Measurements from ENCODE around the gene FIBP.
"Not testable (repeated sequence)": the region's sequence is repeated elsewhere in the genome, so short reads cannot be mapped to it uniquely, and the experiment has no call there.

The FIBP gene

DNA sequence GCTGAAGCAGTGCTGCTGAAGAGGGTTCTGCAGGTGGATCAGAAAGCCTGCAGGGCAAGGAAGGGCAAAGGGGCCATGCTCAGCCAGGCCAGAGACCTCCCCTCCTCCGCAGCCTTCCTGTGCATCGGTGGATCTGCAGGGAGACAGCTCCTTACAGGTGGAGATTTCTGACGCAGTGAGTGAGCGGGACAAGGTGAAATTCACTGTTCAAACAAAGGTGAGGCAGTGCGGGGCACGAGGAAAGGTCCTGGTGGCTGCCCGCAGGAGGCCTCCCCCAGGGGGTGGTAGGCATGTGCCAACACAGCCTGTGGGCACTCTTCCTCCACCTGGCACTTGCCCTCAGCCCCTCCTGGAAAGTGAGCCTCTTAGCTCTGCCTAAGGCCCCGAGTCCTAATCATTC is 38.9 kb downstream of the FIBP start:
- Histone ChIP-seq H3K4me3 (ENCODE audit: low read length in 2 of 2) (no peak overlapping the region), H3K27me3 (ENCODE audit: control insufficient read depth in 1 of 2, insufficient read depth in 2 of 2, low read length in 2 of 2) (no peaks in the 10 kb centered on the region), H3K27ac (ENCODE audit: low read length) (no peak overlapping the region), H3K4me1 (ENCODE audit: control insufficient read depth, insufficient read depth, low read length) (peaks cover 8% of the 10 kb centered on the region), H3K9ac (ENCODE audit: low read length in 2 of 2) (no peak overlapping the region), H3K36me3 (ENCODE audit: control insufficient read depth in 2 of 2, insufficient read depth in 2 of 2, low read length in 2 of 2) (peaks cover 28 to 31% of the 10 kb centered on the region in 2 donors), H3K9me3 (ENCODE audit: control insufficient read depth in 2 of 2, low read length in 2 of 2) (peaks cover 0 to 7% of the 10 kb centered on the region in 2 donors)

DNA sequence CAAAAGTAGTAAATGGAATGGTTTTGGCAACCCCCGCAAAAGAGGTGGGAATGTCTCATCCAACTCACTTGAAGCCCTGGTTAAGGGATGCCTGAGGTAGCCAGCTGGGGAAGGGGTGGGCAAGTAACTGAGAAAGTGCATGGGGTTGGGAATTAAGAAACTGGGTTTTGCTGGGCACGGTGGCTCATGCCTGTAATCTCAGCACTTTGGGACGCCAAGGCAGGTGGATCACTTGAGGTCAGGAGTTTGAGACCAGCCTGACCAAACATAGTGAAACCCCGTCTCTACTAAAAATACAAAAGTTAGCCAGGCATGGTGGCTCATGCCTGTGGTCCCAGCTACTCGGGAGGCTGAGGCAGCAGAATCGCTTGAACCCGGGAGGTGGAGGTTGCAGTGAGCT is 39.6 kb downstream of the FIBP start:
- peaks cover 21 to 24% of the 10 kb centered on the region in 2 donors for H3K36me3 ChIP-seq (ENCODE audit: control insufficient read depth in 2 of 2, insufficient read depth in 2 of 2, low read length in 2 of 2)
- H3K27me3 ChIP-seq (ENCODE audit: control insufficient read depth in 1 of 2, insufficient read depth in 2 of 2, low read length in 2 of 2); H3K4me3 ChIP-seq (ENCODE audit: low read length in 2 of 2); H3K9me3 ChIP-seq (ENCODE audit: control insufficient read depth in 2 of 2, low read length in 2 of 2); H3K27ac ChIP-seq (ENCODE audit: low read length); H3K4me1 ChIP-seq (ENCODE audit: control insufficient read depth, insufficient read depth, low read length); H3K9ac ChIP-seq (ENCODE audit: low read length in 2 of 2): not testable (repeated sequence)

DNA sequence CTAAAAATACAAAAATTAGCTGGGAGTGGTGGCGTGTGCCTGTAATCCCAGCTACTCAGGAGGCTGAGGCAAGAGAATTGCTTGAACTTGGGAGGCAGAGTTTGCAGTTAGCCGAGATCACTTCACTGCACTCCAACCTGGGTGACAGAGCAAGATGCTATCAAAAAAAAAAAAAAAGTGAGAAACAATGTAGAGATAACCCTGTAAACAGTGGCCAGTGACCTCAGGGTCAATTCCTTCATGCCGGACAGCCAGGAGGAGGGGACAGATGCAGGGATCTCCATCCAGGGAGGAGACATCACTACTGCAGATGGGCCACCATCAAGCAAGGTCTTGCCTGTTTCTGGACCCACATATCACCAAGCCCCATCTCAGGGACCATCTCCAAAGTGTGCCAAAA is 40.5 kb downstream of the FIBP start:
- no peak overlapping the region for H3K4me3 ChIP-seq (ENCODE audit: low read length in 2 of 2)
- no peaks in the 10 kb centered on the region for H3K27me3 ChIP-seq (ENCODE audit: control insufficient read depth in 1 of 2, insufficient read depth in 2 of 2, low read length in 2 of 2)
- H3K36me3 ChIP-seq (ENCODE audit: control insufficient read depth in 2 of 2, insufficient read depth in 2 of 2, low read length in 2 of 2): peaks cover 12 to 16% of the 10 kb centered on the region in 2 donors
- peaks cover 0 to 7% of the 10 kb centered on the region in 2 donors for H3K9me3 ChIP-seq (ENCODE audit: control insufficient read depth in 2 of 2, low read length in 2 of 2)
- H3K9ac ChIP-seq (ENCODE audit: low read length in 2 of 2): no peak overlapping the region
- H3K27ac ChIP-seq (ENCODE audit: low read length): no peak overlapping the region
- H3K4me1 ChIP-seq (ENCODE audit: control insufficient read depth, insufficient read depth, low read length): no peaks in the 10 kb centered on the region

DNA sequence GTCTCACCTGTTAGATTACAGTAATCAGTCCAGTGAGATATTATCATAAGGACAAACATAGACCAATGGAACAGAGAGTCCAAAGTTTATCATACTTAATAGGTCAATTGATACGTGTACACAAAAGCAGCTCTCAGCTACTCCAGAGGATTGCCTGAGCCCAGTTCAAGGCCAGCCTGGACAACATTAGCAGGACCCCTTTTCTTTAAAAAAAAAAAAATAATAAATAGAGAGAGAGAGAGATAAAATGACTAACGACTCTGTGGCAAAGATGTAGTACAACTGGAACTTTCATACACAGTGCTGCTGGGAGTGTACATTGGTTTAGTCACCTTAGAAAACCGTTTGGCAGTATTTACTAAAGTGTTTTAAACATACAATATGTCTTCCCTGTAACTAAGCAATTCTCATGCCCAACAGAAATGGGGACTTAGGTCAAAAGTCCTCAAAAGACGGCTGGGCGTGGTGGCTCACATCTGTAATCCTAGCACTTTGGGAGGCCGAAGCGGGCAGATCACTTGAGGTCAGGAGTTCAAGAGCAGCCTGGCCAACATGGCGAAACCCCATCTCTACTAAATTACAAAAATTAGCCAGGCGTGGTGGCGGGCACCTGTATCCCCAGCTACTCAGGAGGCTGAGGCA is 43.9 kb downstream of the FIBP start:
- no peaks in the 10 kb centered on the region for H3K9me3 ChIP-seq (ENCODE audit: control insufficient read depth in 2 of 2, low read length in 2 of 2)
- no peak overlapping the region for H3K27ac ChIP-seq (ENCODE audit: low read length)
- H3K27me3 ChIP-seq (ENCODE audit: control insufficient read depth in 1 of 2, insufficient read depth in 2 of 2, low read length in 2 of 2): no peaks in the 10 kb centered on the region
- no peak overlapping the region for H3K4me3 ChIP-seq (ENCODE audit: low read length in 2 of 2)
- H3K4me1 ChIP-seq (ENCODE audit: control insufficient read depth, insufficient read depth, low read length): no peaks in the 10 kb centered on the region
- H3K9ac ChIP-seq (ENCODE audit: low read length in 2 of 2): no peak overlapping the region
- no peaks in the 10 kb centered on the region for H3K36me3 ChIP-seq (ENCODE audit: control insufficient read depth in 2 of 2, insufficient read depth in 2 of 2, low read length in 2 of 2)

DNA sequence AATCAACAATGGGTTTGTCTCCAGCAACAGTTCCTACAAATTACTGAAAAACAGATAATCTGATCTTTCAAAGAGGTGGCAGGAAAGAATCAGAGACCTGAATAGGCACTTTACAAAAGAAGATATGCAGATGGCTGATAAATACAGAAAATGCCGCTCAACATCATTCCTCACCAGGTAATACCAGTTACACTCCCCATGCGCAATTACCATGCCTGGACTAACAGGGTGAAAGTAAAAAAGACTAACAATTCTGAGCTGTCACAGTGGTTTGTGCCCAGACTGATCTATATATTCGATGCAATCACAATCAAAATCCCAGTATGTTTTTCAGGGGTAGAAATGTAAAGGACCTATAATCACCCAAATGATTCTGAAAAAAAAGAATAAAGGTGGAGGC is 44.5 kb downstream of the FIBP start:
- Histone ChIP-seq H3K9ac (ENCODE audit: low read length in 2 of 2) (no peak overlapping the region), H3K36me3 (ENCODE audit: control insufficient read depth in 2 of 2, insufficient read depth in 2 of 2, low read length in 2 of 2) (no peaks in the 10 kb centered on the region), H3K27ac (ENCODE audit: low read length) (no peak overlapping the region), H3K27me3 (ENCODE audit: control insufficient read depth in 1 of 2, insufficient read depth in 2 of 2, low read length in 2 of 2) (no peaks in the 10 kb centered on the region), H3K4me1 (ENCODE audit: control insufficient read depth, insufficient read depth, low read length) (no peaks in the 10 kb centered on the region), H3K9me3 (ENCODE audit: control insufficient read depth in 2 of 2, low read length in 2 of 2) (no peaks in the 10 kb centered on the region), H3K4me3 (ENCODE audit: low read length in 2 of 2) (no peak overlapping the region)

DNA sequence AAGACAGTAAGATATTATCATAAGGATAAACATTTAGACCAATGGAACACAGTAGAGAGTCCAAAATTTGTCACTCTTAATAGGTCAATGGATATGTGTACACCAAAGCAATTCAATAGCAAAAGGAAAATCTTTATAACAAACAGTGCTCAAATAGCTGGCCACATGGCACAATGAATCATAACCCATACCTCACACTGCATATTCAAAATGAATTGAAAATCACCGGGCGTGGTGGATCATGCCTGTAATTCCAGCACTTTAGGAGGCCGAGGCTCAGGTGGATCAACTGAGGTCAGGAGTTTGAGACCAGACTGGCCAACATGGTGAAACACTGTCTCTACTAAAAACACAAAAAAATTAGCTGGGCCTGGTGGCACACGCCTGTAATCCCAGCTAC is 46.1 kb downstream of the FIBP start:
- no peaks in the 10 kb centered on the region for H3K9me3 ChIP-seq (ENCODE audit: control insufficient read depth in 2 of 2, low read length in 2 of 2)
- no peak overlapping the region for H3K9ac ChIP-seq (ENCODE audit: low read length in 2 of 2)
- no peaks in the 10 kb centered on the region for H3K4me1 ChIP-seq (ENCODE audit: control insufficient read depth, insufficient read depth, low read length)
- H3K4me3 ChIP-seq (ENCODE audit: low read length in 2 of 2): no peak overlapping the region
- H3K27ac ChIP-seq (ENCODE audit: low read length): no peak overlapping the region
- no peaks in the 10 kb centered on the region for H3K27me3 ChIP-seq (ENCODE audit: control insufficient read depth in 1 of 2, insufficient read depth in 2 of 2, low read length in 2 of 2)
- no peaks in the 10 kb centered on the region for H3K36me3 ChIP-seq (ENCODE audit: control insufficient read depth in 2 of 2, insufficient read depth in 2 of 2, low read length in 2 of 2)

DNA sequence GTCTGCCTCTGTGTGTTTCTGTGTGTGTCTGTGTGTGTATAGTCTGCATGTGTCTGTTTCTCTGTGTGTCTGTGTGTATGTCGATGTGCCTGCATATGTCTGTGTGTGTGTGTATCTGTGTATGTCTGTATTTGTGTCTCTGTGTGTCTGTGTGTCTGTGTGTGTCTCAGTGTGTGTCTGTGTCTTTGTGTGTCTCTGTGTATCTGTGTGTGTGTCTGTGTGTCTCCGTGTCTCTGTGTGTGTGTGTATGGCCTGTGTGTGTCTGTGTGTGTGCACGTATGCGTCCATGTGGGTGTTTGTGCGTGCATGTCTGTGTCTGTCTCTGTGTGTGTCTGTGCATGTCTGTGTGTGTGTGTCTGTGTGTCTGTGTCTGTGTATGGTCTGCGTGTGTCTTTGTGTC is 54.1 kb downstream of the FIBP start:
- H3K27me3 ChIP-seq (ENCODE audit: control insufficient read depth in 1 of 2, insufficient read depth in 2 of 2, low read length in 2 of 2): no peaks in the 10 kb centered on the region
- no peaks in the 10 kb centered on the region for H3K9me3 ChIP-seq (ENCODE audit: control insufficient read depth in 2 of 2, low read length in 2 of 2)
- peak overlapping the region; percentile 42 to 65 for H3K9ac ChIP-seq (ENCODE audit: low read length in 2 of 2)
- H3K36me3 ChIP-seq (ENCODE audit: control insufficient read depth in 2 of 2, insufficient read depth in 2 of 2, low read length in 2 of 2): no peaks in the 10 kb centered on the region
- H3K4me3 ChIP-seq (ENCODE audit: low read length in 2 of 2): peak overlapping the region; percentile 71 to 85
- peaks cover 19% of the 10 kb centered on the region for H3K4me1 ChIP-seq (ENCODE audit: control insufficient read depth, insufficient read depth, low read length)
- no peak overlapping the region for H3K27ac ChIP-seq (ENCODE audit: low read length)
